Common myeloid progenitor, CD34-positive (primary cell): ENCODE measurements around the gene WDR7.

ENCODE experiments used
- CTCF ChIA-PET: fragments of 350-600 bp; sonication (Branson Sonifier 250); formaldehyde crosslinking; loops from one replicate; lab custom pipeline; 2021; ENCODE audit warnings: antibody characterized with exemption; lab: Charles Lee
- POLR2A ChIA-PET: fragments of 350-600 bp; sonication (Branson Sonifier 250); formaldehyde crosslinking; loops from one replicate; lab custom pipeline; 2021; ENCODE audit warnings: antibody characterized with exemption; lab: Charles Lee
- DNase-seq, 3 donors: peaks; one replicate each; pipeline versions ENCODE4 v3.0.0 to v3.0.0-alpha.2; 2013
- H3K27ac ChIP-seq, 2 experiments: 1 replicate in 1 of 2; 2 replicates in 1 of 2; pipeline ENCODE4 v1.7.0; 2013; ENCODE audit warnings: inconsistent platforms in 2 of 2, low read length in 2 of 2, mild to moderate bottlenecking in 2 of 2, low read depth in 1 of 2, moderate library complexity in 1 of 2; ENCODE audit not compliant: severe bottlenecking in 2 of 2, insufficient read depth in 1 of 2, poor library complexity in 1 of 2
- H3K27me3 ChIP-seq, 5 experiments: replicated peaks in 2 of 5; 1 replicate in 3 of 5; 2 replicates in 2 of 5; pipeline versions ENCODE4 v1.6.1 to v1.7.0; 2013; ENCODE audit warnings: low read length in 4 of 5, mild to moderate bottlenecking in 2 of 5, moderate library complexity in 2 of 5, inconsistent platforms in 1 of 5; ENCODE audit not compliant: insufficient read depth in 5 of 5, control insufficient read depth in 4 of 5
- H3K36me3 ChIP-seq, 4 experiments: 1 replicate in 2 of 4; 2 replicates in 2 of 4; pipeline versions ENCODE4 v1.6.1 to v1.7.0; 2013; ENCODE audit warnings: low read length in 3 of 4, control low read depth in 1 of 4, mild to moderate bottlenecking in 1 of 4; ENCODE audit not compliant: control insufficient read depth in 4 of 4, insufficient read depth in 4 of 4
- H3K4me1 ChIP-seq, 4 experiments: 1 replicate in 3 of 4; 2 replicates in 1 of 4; pipeline versions ENCODE4 v1.6.1 to v1.7.1; 2013; ENCODE audit warnings: low read length in 3 of 4, mild to moderate bottlenecking in 3 of 4, control low read depth in 1 of 4, inconsistent platforms in 1 of 4, moderate library complexity in 1 of 4; ENCODE audit not compliant: control insufficient read depth in 4 of 4, insufficient read depth in 4 of 4; ENCODE audit errors: control extremely low read depth in 1 of 4
- H3K4me3 ChIP-seq, 7 experiments: 1 replicate in 4 of 7; 2 replicates in 3 of 7; pipeline versions ENCODE4 v1.5.1 to v1.7.0; 2013; ENCODE audit warnings: mild to moderate bottlenecking in 7 of 7, low read length in 6 of 7, moderate library complexity in 6 of 7, inconsistent platforms in 2 of 7, low read depth in 2 of 7, control low read depth in 1 of 7; ENCODE audit not compliant: insufficient read depth in 4 of 7, control insufficient read depth in 1 of 7; ENCODE audit errors: extremely low read depth in 1 of 7
- H3K9me3 ChIP-seq, 5 experiments: 1 replicate in 4 of 5; 2 replicates in 1 of 5; pipeline versions ENCODE4 v1.6.1 to v1.7.1; 2013; ENCODE audit warnings: low read length in 4 of 5, mild to moderate bottlenecking in 2 of 5, inconsistent platforms in 1 of 5, low read depth in 1 of 5, moderate library complexity in 1 of 5; ENCODE audit not compliant: control insufficient read depth in 4 of 5, insufficient read depth in 2 of 5; ENCODE audit errors: control extremely low read depth in 1 of 5
- WGBS: methylation state at CpG from one replicate; pipeline ENCODE4 v1.1.5; 2013; ENCODE audit not compliant: insufficient coverage; 5-methylcytosine and 5-hydroxymethylcytosine counted together

The WDR7 gene

GRCh38 chr18:56997200-56997599, 346.0 kb downstream of the WDR7 start:
- 100% methylated on average over 1 of the region's 2 CpGs for WGBS
- H3K27me3 ChIP-seq, result no peaks in the 10 kb centered on the region
- no peaks in the 10 kb centered on the region for H3K4me1 ChIP-seq
- H3K27ac ChIP-seq, result no peak overlapping the region
- H3K4me3 ChIP-seq, result no peak overlapping the region
- no peaks in the 10 kb centered on the region for H3K36me3 ChIP-seq
- CTCF ChIA-PET, result interaction anchor here (1.6 kb wide), 1 partner anchor 12 kb away, joined by 4 read pairs; no protein-coding TSS in a partner anchor
- DNase-seq, result no peak
- POLR2A ChIA-PET, result no interaction called here
- no peaks in the 10 kb centered on the region for H3K9me3 ChIP-seq

GRCh38 chr18:56999823-57000222, 348.7 kb downstream of the WDR7 start:
- POLR2A ChIA-PET, result no interaction called here
- Histone ChIP-seq H3K9me3 (no peaks in the 10 kb centered on the region), H3K4me1 (peaks cover 4 to 10% (median 7%) of the 10 kb centered on the region in 4 experiments), H3K4me3 (no peak overlapping the region), H3K36me3 (no peaks in the 10 kb centered on the region), H3K27me3 (no peaks in the 10 kb centered on the region), H3K27ac (no peak overlapping the region)
- no peak for DNase-seq
- 100% methylated on average over 2 of the region's 3 CpGs for WGBS
- CTCF ChIA-PET, result interaction anchor here (1.8 kb wide), 1 partner anchor 10 kb away, joined by 4 read pairs; no protein-coding TSS in a partner anchor

GRCh38 chr18:57002627-57003026, 351.5 kb downstream of the WDR7 start:
- no peak for DNase-seq
- no peaks in the 10 kb centered on the region for H3K27me3 ChIP-seq
- CTCF ChIA-PET, result no interaction called here
- 100% methylated on average over 1 of the region's 2 CpGs for WGBS
- no peak overlapping the region for H3K27ac ChIP-seq
- no peaks in the 10 kb centered on the region for H3K9me3 ChIP-seq
- H3K4me1 ChIP-seq, result peaks cover 4 to 14% (median 8%) of the 10 kb centered on the region in 4 experiments
- no peaks in the 10 kb centered on the region for H3K36me3 ChIP-seq
- POLR2A ChIA-PET, result no interaction called here
- no peak overlapping the region for H3K4me3 ChIP-seq

GRCh38 chr18:57003342-57003741, 352.2 kb downstream of the WDR7 start:
- Histone ChIP-seq H3K27me3 (no peaks in the 10 kb centered on the region), H3K9me3 (no peaks in the 10 kb centered on the region), H3K4me1 (peaks cover 4 to 19% (median 12%) of the 10 kb centered on the region in 4 experiments), H3K4me3 (no peak overlapping the region), H3K36me3 (no peaks in the 10 kb centered on the region), H3K27ac (no peak overlapping the region)
- WGBS, result no CpG with 5 or more reads among the region's 2 CpGs
- DNase-seq, result no peak
- ChIA-PET CTCF (interaction anchor here (1.2 kb wide), 1 partner anchor 9 kb away, joined by 3 read pairs; no protein-coding TSS in a partner anchor), POLR2A (no interaction called here)

- peak; percentile 34 to 86 (median 75) for DNase-seq
- no peaks in the 10 kb centered on the region for H3K27me3 ChIP-seq
- 83% methylated on average over 1 of the region's 5 CpGs for WGBS
- POLR2A ChIA-PET, result interaction anchor here (0.6 kb wide), 1 partner anchor 1037 kb away, joined by 3 read pairs; no protein-coding TSS in a partner anchor
- no peaks in the 10 kb centered on the region for H3K36me3 ChIP-seq
- CTCF ChIA-PET, result interaction anchor here (1.2 kb wide), 1 partner anchor 10 kb away, joined by 3 read pairs; no protein-coding TSS in a partner anchor
- no peaks in the 10 kb centered on the region for H3K9me3 ChIP-seq
- H3K4me1 ChIP-seq, result peaks cover 4 to 20% (median 12%) of the 10 kb centered on the region in 4 experiments
- H3K27ac ChIP-seq, result no peak overlapping the region
- peak overlapping the region in 1 of 7 experiments; percentile 42 for H3K4me3 ChIP-seq
Measured at GRCh38 chr18:57004366-57005121, 353.4 kb downstream of the WDR7 start.

- CTCF ChIA-PET, result no interaction called here
- Histone ChIP-seq H3K4me1 (peaks cover 4 to 20% (median 12%) of the 10 kb centered on the region in 4 experiments), H3K9me3 (no peaks in the 10 kb centered on the region), H3K4me3 (no peak overlapping the region), H3K27me3 (no peaks in the 10 kb centered on the region), H3K36me3 (no peaks in the 10 kb centered on the region), H3K27ac (no peak overlapping the region)
- 76% methylated on average over 11 of the region's 11 CpGs for WGBS
- peak in 1 of 3 donors; percentile 17 for DNase-seq
- POLR2A ChIA-PET, result no interaction called here
Measured at GRCh38 chr18:57008001-57008686, 357.0 kb downstream of the WDR7 start.

- Histone ChIP-seq H3K36me3 (no peaks in the 10 kb centered on the region), H3K4me1 (peaks cover 0 to 12% (median 4%) of the 10 kb centered on the region in 4 experiments), H3K4me3 (no peak overlapping the region), H3K27me3 (no peaks in the 10 kb centered on the region), H3K27ac (no peak overlapping the region), H3K9me3 (no peaks in the 10 kb centered on the region)
- ChIA-PET CTCF (interaction anchor here (1.0 kb wide), 1 partner anchor 11 kb away, joined by 3 read pairs; no protein-coding TSS in a partner anchor), POLR2A (no interaction called here)
- WGBS, result 100% methylated on average over 1 of the region's 4 CpGs
- no peak for DNase-seq
Measured at GRCh38 chr18:57009844-57010243, 358.7 kb downstream of the WDR7 start.
